BE2C (cell line): ENCODE measurements around the gene AKT3.

Experiments
- DNase-seq: peaks from one replicate; pipeline ENCODE4 v3.0.0-alpha.2; 2020
- H3K27me3 ChIP-seq: fragments of 250-450 bp; sonication (Bioruptor Pico); 2 replicates; pipeline ENCODE4 v1.5.1; 2020; ENCODE audit warnings: mild to moderate bottlenecking
- H3K36me3 ChIP-seq: fragments of 250-450 bp; sonication (Bioruptor Pico); 2 replicates; pipeline ENCODE4 v1.5.1; 2020; ENCODE audit warnings: mild to moderate bottlenecking
- H3K4me1 ChIP-seq: fragments of 250-450 bp; sonication (Bioruptor Pico); 2 replicates; pipeline ENCODE4 v1.5.1; 2020
- H3K4me3 ChIP-seq: 2 replicates; pipeline ENCODE4 v1.5.1; 2011; ENCODE audit warnings: low read depth, low read length
- H3K9me3 ChIP-seq: fragments of 250-450 bp; sonication (Bioruptor Pico); 2 replicates; pipeline ENCODE4 v1.5.1; 2020
- CTCF ChIP-seq: IDR thresholded peaks from 2 replicates; pipeline ENCODE4 v1.5.1; 2012; ENCODE audit warnings: mild to moderate bottlenecking, low read depth, low read length

The AKT3 gene

GRCh38 chr1:243726806-243727502, 123.1 kb downstream of the AKT3 start:
- Histone ChIP-seq H3K4me3 (no peak overlapping the region), H3K36me3 (no peaks in the 10 kb centered on the region), H3K4me1 (no peaks in the 10 kb centered on the region), H3K9me3 (no peaks in the 10 kb centered on the region), H3K27me3 (no peaks in the 10 kb centered on the region)
- no peak for TF ChIP-seq CTCF
- no peak for DNase-seq

GRCh38 chr1:243725846-243726245, 124.2 kb downstream of the AKT3 start:
- no peaks in the 10 kb centered on the region for H3K9me3 ChIP-seq
- no peaks in the 10 kb centered on the region for H3K27me3 ChIP-seq
- no peak overlapping the region for H3K4me3 ChIP-seq
- no peaks in the 10 kb centered on the region for H3K36me3 ChIP-seq
- no peaks in the 10 kb centered on the region for H3K4me1 ChIP-seq
- no peak for DNase-seq
- no peak for TF ChIP-seq CTCF

GRCh38 chr1:243725075-243725474, 125.0 kb downstream of the AKT3 start:
- no peak for TF ChIP-seq CTCF
- H3K4me1 ChIP-seq, result no peaks in the 10 kb centered on the region
- no peak overlapping the region for H3K4me3 ChIP-seq
- H3K36me3 ChIP-seq, result no peaks in the 10 kb centered on the region
- no peak for DNase-seq
- no peaks in the 10 kb centered on the region for H3K9me3 ChIP-seq
- H3K27me3 ChIP-seq, result no peaks in the 10 kb centered on the region

- H3K27me3 ChIP-seq, result no peaks in the 10 kb centered on the region
- H3K9me3 ChIP-seq, result no peaks in the 10 kb centered on the region
- no peaks in the 10 kb centered on the region for H3K36me3 ChIP-seq
- TF ChIP-seq CTCF, result no peak
- peaks cover 3% of the 10 kb centered on the region; the same call in 1 of the 2 replicates for H3K4me1 ChIP-seq
- no peak overlapping the region for H3K4me3 ChIP-seq
- no peak for DNase-seq
These were observed 126.5 kb downstream of the AKT3 start for GRCh38 chr1:243723458-243724043.

GRCh38 chr1:243723050-243723449, 127.0 kb downstream of the AKT3 start:
- Histone ChIP-seq H3K36me3 (no peaks in the 10 kb centered on the region), H3K4me1 (peaks cover 3% of the 10 kb centered on the region; the same call in 1 of the 2 replicates), H3K9me3 (no peaks in the 10 kb centered on the region), H3K4me3 (no peak overlapping the region), H3K27me3 (no peaks in the 10 kb centered on the region)
- DNase-seq, result no peak
- TF ChIP-seq CTCF, result no peak

- DNase-seq, result no peak
These were observed 130.6 kb downstream of the AKT3 start for GRCh38 chr1:243719476-243719875.

More at GRCh38 chr1:243719476-243719875, 130.6 kb downstream of the AKT3 start:
- Histone ChIP-seq H3K4me3 (no peak overlapping the region), H3K36me3 (no peaks in the 10 kb centered on the region), H3K9me3 (no peaks in the 10 kb centered on the region), H3K27me3 (no peaks in the 10 kb centered on the region), H3K4me1 (peaks cover 14% of the 10 kb centered on the region)
- TF ChIP-seq CTCF, result no peak
